ENCODE data around the gene CD200.

GRCh38 chr3:112377568-112378071 lies 44.7 kb downstream of the CD200 start:
- TF ChIP-seq CTCF (IDR thresholded peaks at IDR 0.05; ENCODE audit: low read depth, low read length, missing input control) (no peak), REST (IDR thresholded peaks at IDR 0.05) (no peak), GABPA (IDR thresholded peaks at IDR 0.05 in 1 of 2, conservative IDR thresholded peaks at IDR 0.05 in 1 of 2) (no peak), YY1 (IDR thresholded peaks at IDR 0.05) (no peak)
